HL-60/S4 (cell line): ENCODE measurements around the gene VWA8.

Experiments used
- in situ Hi-C: fragments of 300-500 bp; cut with MboI; formaldehyde crosslinking; loops from 2 replicates; pipeline ENCODE4 v1.14.3; 2022; ENCODE audit warnings: low sequenced_read_pairs

Gene VWA8

GRCh38 chr13:41960637-41961465 is at the start of gene VWA8:
Gene VWA8 (minus strand): TSS chr13:41961109. CDS start chr13:41961015, 94 bp downstream.
- in situ Hi-C loops = no loop called here

GRCh38 chr13:42009057-42009456 is 48.1 kb upstream of the VWA8 start:
- in situ Hi-C loops = no loop called here

DNA sequence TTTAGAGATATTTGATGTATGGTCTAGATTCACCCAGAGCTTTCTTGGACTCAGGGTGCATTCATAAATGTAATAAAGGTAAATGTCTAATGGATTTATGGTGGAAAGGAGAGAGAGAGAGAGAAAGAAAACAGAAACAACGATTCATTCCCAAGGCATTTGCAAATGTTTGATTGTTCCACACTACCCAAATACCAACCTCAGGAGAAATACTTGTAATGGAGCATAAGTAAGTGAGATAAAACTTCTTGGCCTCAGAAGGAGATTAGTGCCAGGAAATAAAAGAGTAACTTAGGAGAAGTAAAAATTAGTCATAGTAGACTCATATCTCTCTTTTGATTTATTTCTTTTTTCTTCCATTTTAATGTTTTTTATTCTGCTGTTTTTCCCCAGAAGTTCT is 46.9 kb upstream of the VWA8 start:
- in situ Hi-C loops = no loop called here

DNA sequence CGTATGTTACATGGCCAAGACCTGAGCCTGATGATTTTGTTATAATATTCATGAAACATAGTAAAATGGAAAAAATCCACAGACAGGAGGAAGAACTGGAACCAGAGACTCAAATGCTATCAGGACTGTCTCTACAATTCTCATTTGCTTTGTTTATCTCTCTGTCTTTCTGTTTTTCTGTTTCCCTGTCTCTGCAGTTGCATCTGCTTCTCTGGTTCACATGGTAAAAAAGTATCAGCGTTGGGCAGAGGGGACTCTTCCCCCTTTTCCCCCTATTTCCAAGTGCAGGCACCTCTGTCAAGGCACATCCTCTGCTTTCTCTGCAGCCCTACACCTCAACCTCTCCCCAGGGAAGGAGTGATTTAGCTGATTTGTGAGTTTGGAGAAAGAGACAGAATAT is 41.2 kb upstream of the VWA8 start:
- in situ Hi-C loops = no loop called here

DNA sequence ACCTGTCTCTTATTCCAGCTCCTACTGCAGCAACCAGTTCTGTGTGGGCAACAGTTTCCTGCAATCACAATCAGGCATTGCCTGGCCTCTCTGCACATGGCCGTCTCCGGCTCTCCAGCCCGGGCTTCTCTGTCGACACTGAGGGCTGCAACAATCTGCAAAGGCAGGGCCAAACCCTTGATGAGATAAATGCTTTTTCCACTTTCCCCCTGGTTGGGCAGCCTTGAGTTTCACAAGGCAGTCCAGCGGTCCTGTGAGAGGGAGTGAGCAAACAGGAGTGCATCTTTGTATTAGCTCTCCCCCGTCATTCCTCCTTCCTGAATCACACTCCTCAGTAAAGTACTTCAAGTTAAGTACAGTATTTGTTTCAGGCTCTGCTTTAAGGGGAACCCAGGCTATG is 40.7 kb upstream of the VWA8 start:
- in situ Hi-C loops = no loop called here

DNA sequence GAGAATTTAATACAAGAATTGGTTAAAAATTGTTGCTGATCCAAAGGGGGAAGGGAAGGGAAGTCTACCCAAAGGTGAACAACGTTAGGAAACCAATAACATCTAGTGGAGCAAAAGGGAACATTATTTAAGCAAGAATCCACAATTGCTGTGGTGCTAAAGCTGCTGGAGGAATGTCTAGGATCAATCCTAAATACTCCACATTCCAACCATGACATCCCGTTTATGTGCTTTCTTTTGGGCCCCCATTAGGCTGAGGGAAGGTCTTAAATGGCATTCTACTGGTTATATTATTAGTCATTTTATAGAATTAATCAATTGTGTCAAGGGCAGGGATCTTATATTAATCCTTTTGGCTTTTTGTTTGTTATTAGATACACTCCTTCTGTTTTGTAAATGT is 39.9 kb upstream of the VWA8 start:
- in situ Hi-C loops = no loop called here

- in situ Hi-C loops = no loop called here
These were observed 36.5 kb upstream of the VWA8 start for GRCh38 chr13:41997396-41997795.

DNA sequence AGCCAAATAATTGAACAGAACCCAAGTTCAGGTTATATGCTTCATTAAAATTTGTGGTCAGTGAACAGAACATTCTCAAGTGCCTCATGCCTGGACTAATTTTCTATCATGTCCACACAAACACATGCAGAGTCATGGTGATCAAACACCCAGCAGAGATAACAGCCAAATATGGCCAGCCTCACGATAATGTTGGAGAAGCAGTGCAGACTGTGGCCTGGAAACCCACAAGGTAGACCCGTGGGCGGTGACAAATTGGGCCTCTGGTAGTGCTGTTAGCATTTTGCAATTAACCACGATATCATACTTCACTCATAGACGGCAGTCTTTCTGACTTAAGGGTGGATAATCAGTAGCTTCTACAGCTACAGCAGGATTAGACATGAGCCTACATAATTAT is 35.0 kb upstream of the VWA8 start:
- in situ Hi-C loops = no loop called here

DNA sequence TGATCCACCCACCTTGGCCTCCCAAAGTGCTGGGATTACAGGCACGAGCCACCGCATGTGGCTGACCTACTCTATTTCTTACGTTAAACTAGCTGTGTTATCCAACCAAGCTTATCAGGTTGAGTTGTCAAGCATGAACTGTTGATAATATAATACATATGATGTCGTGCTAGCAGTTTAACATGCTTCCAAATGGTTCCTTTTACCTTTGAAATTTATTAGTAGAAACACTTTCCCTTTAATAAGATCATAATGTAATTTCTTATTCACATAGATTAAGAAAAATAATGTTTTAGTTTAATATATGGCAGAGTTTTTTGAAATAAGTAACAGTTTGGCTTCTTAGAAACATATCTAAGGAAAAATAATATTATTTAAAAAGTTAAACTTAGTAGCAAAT is 34.4 kb upstream of the VWA8 start:
- in situ Hi-C loops = no loop called here

DNA sequence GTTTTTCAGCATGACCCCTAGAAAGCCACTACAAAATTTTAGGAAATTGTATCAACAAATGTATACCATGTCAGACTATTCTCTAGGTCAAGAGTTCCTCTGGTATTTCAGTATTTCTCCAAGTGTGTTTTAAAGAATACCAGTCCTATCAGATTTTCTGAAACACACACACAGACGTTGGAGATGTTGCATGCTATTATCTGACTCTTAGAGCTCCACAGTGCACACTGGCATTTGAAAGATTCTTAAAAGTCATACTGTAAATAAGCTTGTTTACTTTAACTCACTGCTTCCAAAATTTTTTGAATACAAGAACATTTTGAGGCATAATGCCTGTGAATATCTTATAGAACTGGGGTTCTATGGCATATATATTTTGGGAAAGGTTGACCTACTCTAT is 33.8 kb upstream of the VWA8 start:
- in situ Hi-C loops = no loop called here

- in situ Hi-C loops = no loop called here
These were observed 31.0 kb upstream of the VWA8 start for GRCh38 chr13:41991936-41992335.

GRCh38 chr13:41988244-41988643 is 27.3 kb upstream of the VWA8 start:
- in situ Hi-C loops = no loop called here

DNA sequence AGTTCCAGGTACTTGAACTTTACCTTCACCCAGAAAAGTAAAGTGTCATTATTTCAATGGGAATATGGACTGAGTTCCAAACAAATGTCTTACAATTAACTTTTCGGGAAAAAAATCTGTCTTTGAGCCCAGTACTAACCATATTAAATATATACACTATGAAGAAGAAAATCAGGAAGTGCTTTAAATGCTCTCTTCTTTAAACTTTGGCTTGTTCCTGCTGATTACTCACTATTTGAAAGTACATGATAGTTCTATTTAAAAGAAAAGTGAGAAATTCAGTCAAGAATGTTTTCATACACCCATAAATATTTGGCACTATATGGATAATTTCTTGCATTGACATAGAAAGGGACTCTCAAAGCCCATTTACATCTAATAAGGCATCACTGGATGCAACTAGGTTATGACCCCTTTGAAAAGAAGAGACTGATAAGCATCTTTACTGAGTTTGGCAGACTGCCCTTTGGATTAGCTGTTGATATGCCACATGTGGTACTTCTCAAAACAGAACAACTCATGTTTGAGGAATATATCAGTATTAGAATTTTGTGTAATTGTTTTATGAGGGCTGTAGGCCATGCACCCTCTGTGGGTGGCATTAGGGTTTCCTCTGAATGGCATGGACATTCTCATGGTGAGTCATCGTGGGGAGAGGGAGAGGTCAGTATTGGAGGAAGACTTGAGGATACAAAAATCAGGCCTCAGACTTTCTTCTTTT is 25.0 kb upstream of the VWA8 start:
- in situ Hi-C loops = no loop called here

DNA sequence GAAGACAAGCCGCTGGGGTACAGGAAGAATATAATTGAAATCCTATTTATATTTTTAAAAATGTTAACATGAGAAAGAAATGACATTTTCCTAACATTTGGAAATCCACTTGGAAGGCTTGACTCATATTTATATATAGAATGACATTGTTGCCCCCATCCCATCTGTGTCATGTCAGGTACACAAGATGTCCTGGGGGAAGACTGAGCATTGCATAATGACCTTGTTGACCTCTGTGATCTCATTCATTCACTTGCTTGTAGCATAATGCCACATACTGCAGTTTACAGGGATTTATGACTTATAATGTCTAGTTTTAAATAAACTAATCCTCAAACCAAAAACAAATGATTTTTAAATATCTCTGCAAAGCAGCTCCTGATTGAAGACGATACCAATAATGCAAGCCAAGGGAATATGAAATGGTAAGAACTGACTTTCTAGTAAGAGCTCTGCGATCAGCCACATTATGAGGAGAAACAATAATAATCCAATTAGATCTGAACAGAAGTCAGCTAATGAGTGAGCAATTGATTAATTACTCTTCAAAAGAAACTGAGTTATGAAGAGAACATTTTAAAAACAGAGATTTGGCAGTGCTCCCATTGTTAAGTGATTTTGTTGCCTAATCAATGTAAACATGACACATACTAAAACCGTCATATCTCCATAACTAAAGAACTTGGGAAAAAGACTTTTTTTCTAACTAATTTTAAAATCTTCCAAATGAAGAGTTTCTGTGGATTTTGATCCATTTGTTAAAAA is 21.2 kb upstream of the VWA8 start:
- in situ Hi-C loops = no loop called here

DNA sequence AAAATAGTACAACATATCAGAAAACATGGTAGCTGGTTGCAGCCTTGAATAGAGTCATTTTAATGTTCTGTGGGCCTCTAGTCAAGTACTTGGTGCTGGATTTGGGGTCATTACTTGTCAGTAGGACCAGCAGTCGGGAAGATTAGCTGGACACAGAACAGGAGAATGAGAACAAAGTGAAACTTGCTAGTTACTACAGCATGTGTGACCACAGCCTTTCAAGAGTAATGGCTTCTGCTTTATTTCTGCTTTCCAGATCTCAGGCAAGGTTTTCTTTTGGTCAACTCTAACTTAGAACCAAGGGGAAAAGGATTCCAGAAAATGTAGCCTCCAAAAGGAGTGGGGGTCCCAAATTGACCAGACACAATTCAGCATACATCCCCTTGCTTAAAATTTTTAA is 17.1 kb upstream of the VWA8 start:
- in situ Hi-C loops = no loop called here

DNA sequence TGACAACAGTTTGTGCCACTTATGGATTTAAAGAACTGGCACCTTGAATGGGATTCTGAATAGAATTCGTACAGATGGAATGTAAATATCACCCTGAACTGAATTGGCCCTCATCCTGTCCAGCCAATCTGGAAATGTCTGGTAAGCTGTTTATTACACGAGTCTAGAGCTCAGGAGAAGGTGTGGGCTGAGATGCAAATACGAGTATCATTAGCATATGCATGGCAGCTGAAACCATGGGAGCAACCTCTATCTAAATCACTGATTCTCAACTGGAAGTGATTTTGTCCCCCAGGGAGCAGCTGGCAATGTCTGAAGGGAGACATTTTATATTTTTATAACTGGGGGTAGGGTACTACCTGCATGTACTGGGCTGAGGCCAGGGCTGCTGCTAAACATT is 15.6 kb upstream of the VWA8 start:
- in situ Hi-C loops = no loop called here

- in situ Hi-C loops = no loop called here
These were observed 13.5 kb upstream of the VWA8 start for GRCh38 chr13:41974262-41974900.

- in situ Hi-C loops = no loop called here
These were observed 12.4 kb upstream of the VWA8 start for GRCh38 chr13:41973247-41973741.

- in situ Hi-C loops = no loop called here
These were observed 10.9 kb upstream of the VWA8 start for GRCh38 chr13:41971848-41972247.

- in situ Hi-C loops = no loop called here
These were observed 10.0 kb upstream of the VWA8 start for GRCh38 chr13:41970918-41971317.

GRCh38 chr13:41970022-41970421 is 9.1 kb upstream of the VWA8 start:
- in situ Hi-C loops = no loop called here
